ENCODE data around the gene OXGR1.

OXGR1 gene

GRCh38 chr13:97020194-97020593, 25.9 kb upstream of the OXGR1 start:
- DNase-seq = no peak
- H4K20me1 ChIP-seq (ENCODE audit: insufficient read depth, low read length) = no peaks in the 10 kb centered on the region
- H3K9me2 ChIP-seq (replicated peaks; ENCODE audit: insufficient read depth, low read length) = no peaks in the 10 kb centered on the region
- H3K79me2 ChIP-seq (ENCODE audit: low read length) = no peaks in the 10 kb centered on the region
- H3K27me3 ChIP-seq (replicated peaks; ENCODE audit: insufficient read depth, low read length) = peaks cover 5% of the 10 kb centered on the region; the same call in 1 of the 2 replicates
- peaks cover 5% of the 10 kb centered on the region; the same call in 1 of the 2 replicates for H3K4me1 ChIP-seq (ENCODE audit: low read length)
- H3K9ac ChIP-seq (ENCODE audit: low read length) = no peak overlapping the region
- no peaks in the 10 kb centered on the region for H3F3A ChIP-seq (ENCODE audit: insufficient read depth, low read length)
- no peaks in the 10 kb centered on the region for H3K36me3 ChIP-seq (replicated peaks; ENCODE audit: insufficient read depth, low read length)
- TF ChIP-seq EZH2phosphoT487 (IDR thresholded peaks at IDR 0.05; ENCODE audit: low read length) (no peak), CTCF (IDR thresholded peaks at IDR 0.05; ENCODE audit: low read length) (no peak), EZH2 (optimal IDR thresholded peaks at IDR 0.05; ENCODE audit: low read depth, low read length) (no peak)
- H2AFZ ChIP-seq (ENCODE audit: low read length) = no peak overlapping the region
- no peak overlapping the region for H3K4me2 ChIP-seq (ENCODE audit: low read depth, low read length)
- no peak overlapping the region for H3K4me3 ChIP-seq (ENCODE audit: low read length)
- H3K9me3 ChIP-seq (replicated peaks; ENCODE audit: insufficient read depth, low read length) = no peaks in the 10 kb centered on the region
- H3K27ac ChIP-seq (ENCODE audit: low read length) = no peak overlapping the region

- no peak overlapping the region for H2AFZ ChIP-seq (ENCODE audit: low read length)
- no peak overlapping the region for H3K27ac ChIP-seq (ENCODE audit: low read length)
- H3K36me3 ChIP-seq (replicated peaks; ENCODE audit: insufficient read depth, low read length) = no peaks in the 10 kb centered on the region
- no peak overlapping the region for H3K4me3 ChIP-seq (ENCODE audit: low read length)
- peaks cover 5% of the 10 kb centered on the region; the same call in 1 of the 2 replicates for H3K4me1 ChIP-seq (ENCODE audit: low read length)
- H3K9me3 ChIP-seq (replicated peaks; ENCODE audit: insufficient read depth, low read length) = no peaks in the 10 kb centered on the region
- DNase-seq = no peak
- no peaks in the 10 kb centered on the region for H3K79me2 ChIP-seq (ENCODE audit: low read length)
- TF ChIP-seq CTCF (IDR thresholded peaks at IDR 0.05; ENCODE audit: low read length) (no peak), EZH2phosphoT487 (IDR thresholded peaks at IDR 0.05; ENCODE audit: low read length) (no peak), EZH2 (optimal IDR thresholded peaks at IDR 0.05; ENCODE audit: low read depth, low read length) (no peak)
- peaks cover 12% of the 10 kb centered on the region for H3K27me3 ChIP-seq (replicated peaks; ENCODE audit: insufficient read depth, low read length)
- no peaks in the 10 kb centered on the region for H3K9me2 ChIP-seq (replicated peaks; ENCODE audit: insufficient read depth, low read length)
- H4K20me1 ChIP-seq (ENCODE audit: insufficient read depth, low read length) = no peaks in the 10 kb centered on the region
- no peak overlapping the region for H3K9ac ChIP-seq (ENCODE audit: low read length)
- H3F3A ChIP-seq (ENCODE audit: insufficient read depth, low read length) = no peaks in the 10 kb centered on the region
- no peak overlapping the region for H3K4me2 ChIP-seq (ENCODE audit: low read depth, low read length)
These were observed 25.0 kb upstream of the OXGR1 start for GRCh38 chr13:97019236-97019635.

GRCh38 chr13:97018029-97018819, 23.9 kb upstream of the OXGR1 start:
- Histone ChIP-seq H3K9me3 (replicated peaks; ENCODE audit: insufficient read depth, low read length) (no peaks in the 10 kb centered on the region), H3K36me3 (replicated peaks; ENCODE audit: insufficient read depth, low read length) (no peaks in the 10 kb centered on the region), H3K4me1 (ENCODE audit: low read length) (peaks cover 5% of the 10 kb centered on the region; the same call in 1 of the 2 replicates), H3K27me3 (replicated peaks; ENCODE audit: insufficient read depth, low read length) (peaks cover 12% of the 10 kb centered on the region), H3K4me3 (ENCODE audit: low read length) (no peak overlapping the region), H3K79me2 (ENCODE audit: low read length) (no peaks in the 10 kb centered on the region), H2AFZ (ENCODE audit: low read length) (no peak overlapping the region), H3K4me2 (ENCODE audit: low read depth, low read length) (no peak overlapping the region), H3K27ac (ENCODE audit: low read length) (no peak overlapping the region), H4K20me1 (ENCODE audit: insufficient read depth, low read length) (no peaks in the 10 kb centered on the region), H3K9me2 (replicated peaks; ENCODE audit: insufficient read depth, low read length) (no peaks in the 10 kb centered on the region), H3K9ac (ENCODE audit: low read length) (no peak overlapping the region), H3F3A (ENCODE audit: insufficient read depth, low read length) (no peaks in the 10 kb centered on the region)
- TF ChIP-seq EZH2phosphoT487 (IDR thresholded peaks at IDR 0.05; ENCODE audit: low read length) (no peak), EZH2 (optimal IDR thresholded peaks at IDR 0.05; ENCODE audit: low read depth, low read length) (no peak), CTCF (IDR thresholded peaks at IDR 0.05; ENCODE audit: low read length) (peak; percentile 88)
- peak; percentile 66 for DNase-seq

Measured in MM.1S (cell line).